K562 (cell line): Measurements from ENCODE around the gene MRPL41. TPM values are rescaled to one million over a fixed set of nuclear protein-coding genes. Genes with fewer than 3 reads are reported as not detected.

Experiments
- ATAC-seq: fragments of 200-7000 bp; cut with Tn5 transposase; 3 replicates; pipeline ENCODE4 v1.9.1; 2020; ENCODE audit warnings: moderate library complexity
- BruUV-seq: library from RNA; stranded (reverse); fragments of 400-500 nt; replicated peaks from 2 replicates; lab custom pipeline; 2021; lab: Mats Ljungman, UMichigan
- CTCF ChIA-PET: fragments of 300-600 bp; formaldehyde crosslinking; extraction: SDS; loops from one replicate; lab custom pipeline; 2021; ENCODE audit warnings: low intra/inter-chr PET ratio; lab: Yijun Ruan, JAX
- POLR2A ChIA-PET: fragments of 300-600, 350-650 bp; sonication (Branson Sonifier 250); formaldehyde crosslinking; extraction: SDS; loops from one replicate; lab custom pipeline; 2021; ENCODE audit warnings: antibody characterized with exemption, inconsistent platforms; lab: Yijun Ruan, JAX
- DNase-seq, 4 experiments: peaks; one replicate each; pipeline versions ENCODE4 v3.0.0 to v3.0.0-alpha.2; 2011 to 2018; ENCODE audit warnings: low spot score in 3 of 4, mixed read lengths in 3 of 4; ENCODE audit errors: extremely low read depth in 1 of 4
- FAIRE-seq: peaks from 2 replicates; lab custom pipeline; 2011; peaks lifted over from hg19 to GRCh38; lab: Jason Lieb, UNC
- H2AFZ ChIP-seq: 2 replicates; pipeline ENCODE4 v1.6.0; 2011; ENCODE audit warnings: low read depth, low read length, control low read depth, inconsistent platforms
- H3K27ac ChIP-seq: fragments of 200-600 bp; 3 replicates; pipeline ENCODE4 v1.8.0; 2011; ENCODE audit warnings: low read depth, mild to moderate bottlenecking, control low read depth, inconsistent platforms, low read length, moderate library complexity, mixed read lengths; ENCODE audit errors: extremely low read depth
- H3K27me3 ChIP-seq, 2 experiments: fragments of 300-600 bp in 1 of 2; 2 replicates in 1 of 2; 3 replicates in 1 of 2; pipeline versions ENCODE4 v1.6.0 to v1.8.0; 2011; ENCODE audit warnings: inconsistent platforms in 2 of 2, low read length in 2 of 2, mild to moderate bottlenecking in 1 of 2, mixed read lengths in 1 of 2, moderate library complexity in 1 of 2; ENCODE audit not compliant: control insufficient read depth in 2 of 2, insufficient read depth in 2 of 2
- H3K36me3 ChIP-seq: fragments of 300-600 bp; 3 replicates; pipeline ENCODE4 v1.8.0; 2011; ENCODE audit warnings: mild to moderate bottlenecking, low read length, inconsistent platforms; ENCODE audit not compliant: control insufficient read depth, insufficient read depth
- H3K4me1 ChIP-seq, 2 experiments: fragments of 200-600 bp in 1 of 2; replicated peaks in 1 of 2; 2 replicates in 1 of 2; 3 replicates in 1 of 2; pipeline versions ENCODE4 v1.5.1 to v1.8.0; 2011; ENCODE audit warnings: inconsistent platforms in 2 of 2, low read length in 2 of 2, mild to moderate bottlenecking in 1 of 2, mixed read lengths in 1 of 2, moderate library complexity in 1 of 2; ENCODE audit not compliant: control insufficient read depth in 2 of 2, insufficient read depth in 2 of 2
- H3K4me2 ChIP-seq: 2 replicates; pipeline ENCODE4 v1.6.1; 2011; ENCODE audit warnings: low read length, control low read depth, inconsistent platforms, mixed read lengths; ENCODE audit not compliant: insufficient read depth
- H3K4me3 ChIP-seq: fragments of 200-600 bp; sonication (generic), shearing (Covaris generic); 2 replicates; pipeline ENCODE4 v1.5.1; 2016; ENCODE audit warnings: control low read depth, inconsistent platforms
- H3K79me2 ChIP-seq: fragments of 200-600 bp; 3 replicates; pipeline ENCODE4 v1.8.0; 2011; ENCODE audit warnings: low read length, inconsistent platforms; ENCODE audit not compliant: control insufficient read depth, insufficient read depth
- H3K9ac ChIP-seq, 2 experiments: 2 replicates each; pipeline versions ENCODE4 v1.6.0 to v1.6.1; 2011; ENCODE audit warnings: low read depth in 2 of 2, low read length in 2 of 2, control low read depth in 1 of 2, inconsistent platforms in 1 of 2, mild to moderate bottlenecking in 1 of 2, mixed read lengths in 1 of 2; ENCODE audit not compliant: insufficient read depth in 1 of 2
- H3K9me1 ChIP-seq: one replicate; pipeline ENCODE4 v1.6.0; 2011; ENCODE audit warnings: inconsistent platforms, mild to moderate bottlenecking, low read length, moderate library complexity; ENCODE audit not compliant: control insufficient read depth, insufficient read depth
- H3K9me3 ChIP-seq: replicated peaks from 2 replicates; pipeline ENCODE4 v1.5.1; 2011; ENCODE audit warnings: low read depth, low read length, inconsistent platforms; ENCODE audit not compliant: control insufficient read depth, insufficient read depth
- H4K20me1 ChIP-seq: replicated peaks from 2 replicates; pipeline ENCODE4 v1.6.1; 2011; ENCODE audit warnings: low read length, inconsistent platforms, mixed read lengths; ENCODE audit not compliant: control insufficient read depth, insufficient read depth
- DIDO1 ChIP-seq: fragments of 450-650 bp; IDR thresholded peaks from 2 replicates; pipeline ENCODE4 v1.6.1; 2016; ENCODE audit warnings: low read depth, missing biosample characterization, missing genetic modification characterization
- HMGN3 ChIP-seq: IDR thresholded peaks from 2 replicates; pipeline ENCODE4 v1.6.1; 2011; ENCODE audit warnings: borderline replicate concordance, low read depth, mild to moderate bottlenecking, mixed read lengths, low read length; ENCODE audit not compliant: insufficient read length; ENCODE audit errors: extremely low read depth
- ILK ChIP-seq: fragments of 450-650 bp; IDR thresholded peaks from 2 replicates; pipeline ENCODE4 v1.6.1; 2016; ENCODE audit warnings: missing genetic modification characterization, low read depth, mild to moderate bottlenecking, missing compliant biosample characterization, moderate library complexity, borderline replicate concordance
- IRF2 ChIP-seq: sonication (generic); formaldehyde crosslinking; IDR thresholded peaks from 2 replicates; pipeline ENCODE4 v1.8.1; 2022; ENCODE audit warnings: mild to moderate bottlenecking, missing genetic modification reagents
- YY1 ChIP-seq, 3 experiments: IDR thresholded peaks; 2 replicates each; pipeline ENCODE4 v1.6.1; 2011; ENCODE audit warnings: low read length in 2 of 3, mild to moderate bottlenecking in 2 of 3, moderate library complexity in 2 of 3, borderline replicate concordance in 1 of 3, control low read depth in 1 of 3, low read depth in 1 of 3; ENCODE audit not compliant: insufficient read depth in 3 of 3, insufficient replicate concordance in 2 of 3, control insufficient read depth in 1 of 3, insufficient read length in 1 of 3; ENCODE audit errors: extremely low read depth in 1 of 3
- WGBS: fragments of 100-300 bp; shearing (Covaris generic); methylation state at CpG from one replicate; pipeline ENCODE4 v1.1.6; 2016; ENCODE audit warnings: low coverage, mixed read lengths; ENCODE audit not compliant: insufficient coverage; ENCODE audit errors: missing lambda C conversion rate; 5-methylcytosine and 5-hydroxymethylcytosine counted together
- in situ Hi-C: fragments of 300-500 bp; cut with MboI; formaldehyde crosslinking; loops from 4 replicates; pipeline ENCODE4 v1.15.0; 2018; ENCODE audit warnings: inconsistent platforms, mixed read lengths
- intact Hi-C: fragments of 100-400 bp; cut with micrococcal nuclease; formaldehyde crosslinking; loops from 2 replicates; pipeline ENCODE4 v1.14.2; 2022
- polyA plus RNA-seq, 8 experiments: library from polyadenylated mRNA; depleted of rRNA in 4 of 8; stranded (reverse) in 5 of 8; unstranded in 3 of 8; fragments of >200 nt; fragmentation: Nextera tagmentation in 2 of 8; fragmentation: Illumina TruSeq in 1 of 8; extraction: Ambion mirVana in 2 of 8; extraction: Trizol in 1 of 8; gene quantifications; 2 replicates each; pipeline versions ENCODE4 v1.2.1 to v1.2.3, GENCODE V29; 2011 to 2014; ENCODE audit warnings: inconsistent platforms in 1 of 8, missing spikeins in 1 of 8
- total RNA-seq, 7 experiments: library from RNA; depleted of rRNA in 6 of 7; stranded (reverse); fragments of >200 nt in 6 of 7; fragmentation: Illumina TruSeq in 2 of 7; extraction: Trizol in 2 of 7; gene quantifications; 2 replicates each; pipeline versions ENCODE4 v1.2.1 to v1.2.3, GENCODE V29; 2011 to 2021; ENCODE audit warnings: low replicate concordance in 1 of 7

The MRPL41 gene
- total and polyA plus RNA-seq, 9 of the 15 experiments (the other 6 are each of a cell fraction or from before 2014, with no cell fraction given), result 2.6 to 259 (median 21.6) TPM

- no peak for TF ChIP-seq ILK (tag)
- TF ChIP-seq, all 486 proteins: peak for 0
Measured at GRCh38 chr9:137538058-137538457, 13.6 kb upstream of the MRPL41 start (continued).

DNA sequence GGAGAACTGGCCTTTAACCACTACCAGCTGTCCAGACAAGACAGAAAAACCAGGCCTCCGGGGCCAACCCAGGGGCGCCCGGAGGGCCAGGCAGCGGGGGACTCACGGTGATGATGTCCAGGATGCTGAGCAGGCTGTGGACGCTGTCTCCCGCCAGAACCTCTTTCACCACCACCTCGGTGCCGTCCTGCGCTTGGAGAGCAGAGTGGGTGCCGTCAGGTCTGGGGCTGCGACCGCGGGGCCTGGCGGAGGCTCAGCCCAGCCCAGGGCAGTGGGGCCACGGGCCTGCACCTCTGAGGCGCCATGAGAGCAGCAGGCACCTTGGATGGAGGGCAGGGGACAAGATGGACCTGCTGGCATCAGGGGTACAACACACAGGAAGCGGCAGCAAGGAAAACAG lies 11.1 kb upstream of the MRPL41 start:
- FAIRE-seq, result no peak
- no peaks in the 10 kb centered on the region for H4K20me1 ChIP-seq
- no peak for DNase-seq
- BruUV-seq, result no TSS peak
- H3K9ac ChIP-seq, result no peak overlapping the region
- H3K36me3 ChIP-seq, result no peaks in the 10 kb centered on the region
- H3K4me3 ChIP-seq, result no peak overlapping the region
- no peak overlapping the region for H3K4me2 ChIP-seq
- ChIA-PET CTCF (no interaction called here), POLR2A (interaction anchor here (1.1 kb wide), 1 partner anchor 11 kb away, joined by 3 read pairs; the partner anchor contains the start of gene MRPL41)
- H3K79me2 ChIP-seq, result no peaks in the 10 kb centered on the region
- TF ChIP-seq YY1 (IDR thresholded peaks at IDR 0.05; ENCODE audit: borderline replicate concordance in 1 of 3, control insufficient read depth in 1 of 3, extremely low read depth in 1 of 3, insufficient read depth in 3 of 3, insufficient read length in 1 of 3, insufficient replicate concordance in 2 of 3, low read depth in 1 of 3, low read length in 2 of 3) (no peak), DIDO1 (no peak), IRF2 (no peak), HMGN3 (no peak)
- no peak overlapping the region for H3K27ac ChIP-seq
- H3K9me3 ChIP-seq, result no peaks in the 10 kb centered on the region
- intact Hi-C loops, result no loop called here
- in situ Hi-C loops, result no loop called here
- peaks cover 0 to 5% of the 10 kb centered on the region in 2 experiments; a peak in 1 of 5 replicates for H3K27me3 ChIP-seq
- no peak overlapping the region for H2AFZ ChIP-seq
- WGBS, result 72% methylated on average over 18 of the region's 18 CpGs
- ATAC-seq, result no peak
- peaks cover 3 to 44% of the 10 kb centered on the region in 2 experiments; a peak in 4 of 5 replicates for H3K4me1 ChIP-seq
- no peaks in the 10 kb centered on the region for H3K9me1 ChIP-seq
